IMR-90 (cell line): ENCODE measurements around the gene SLC6A13. TPM values are rescaled to one million over a fixed set of nuclear protein-coding genes. Genes with fewer than 3 reads are reported as not detected.
"Not testable (repeated sequence)": the region's sequence is repeated elsewhere in the genome, so short reads cannot be mapped to it uniquely, and the experiment has no call there.

Source experiments
- ATAC-seq: fragments of 200-7000 bp; cut with Tn5 transposase; 2 replicates; pipeline ENCODE4 v1.9.1; 2020; ENCODE audit warnings: low read depth, mild to moderate bottlenecking, moderate library complexity
- BruUV-seq: library from RNA; stranded (reverse); fragments of 400-500 nt; replicated peaks from 2 replicates; lab custom pipeline; 2021; lab: Mats Ljungman, UMichigan
- CTCF ChIA-PET: fragments of 300-600 bp; formaldehyde crosslinking; extraction: SDS; loops from one replicate; lab custom pipeline; 2021; ENCODE audit warnings: antibody characterized with exemption; lab: Yijun Ruan, JAX
- POLR2A ChIA-PET: fragments of 300-600 bp; sonication (Branson Sonifier 250); formaldehyde crosslinking; loops from one replicate; lab custom pipeline; 2022; ENCODE audit warnings: antibody characterized with exemption; ENCODE audit not compliant: unreplicated experiment; lab: Charles Lee
- DNase-seq: peaks from one replicate; pipeline ENCODE4 v3.0.0; 2013
- H2AFZ ChIP-seq: replicated peaks from 2 replicates; pipeline ENCODE3; 2013; ENCODE audit warnings: low read length, mild to moderate bottlenecking; ENCODE audit not compliant: poor library complexity
- H2AK5ac ChIP-seq: 2 replicates; pipeline ENCODE4 v1.6.1; 2013; ENCODE audit warnings: low read depth, low read length, inconsistent platforms
- H2AK9ac ChIP-seq: replicated peaks from 2 replicates; pipeline ENCODE3; 2013; ENCODE audit warnings: mild to moderate bottlenecking, low read depth, low read length, moderate library complexity; ENCODE audit not compliant: poor library complexity
- H2BK120ac ChIP-seq: 2 replicates; pipeline ENCODE4 v1.6.1; 2013; ENCODE audit warnings: low read depth, low read length, inconsistent platforms
- H2BK15ac ChIP-seq: 3 replicates; pipeline ENCODE4 v1.6.1; 2013; ENCODE audit warnings: low read depth, low read length, inconsistent platforms
- H2BK20ac ChIP-seq: 2 replicates; pipeline ENCODE4 v1.6.1; 2013; ENCODE audit warnings: low read depth, mild to moderate bottlenecking, inconsistent platforms, low read length, moderate library complexity
- H2BK5ac ChIP-seq: 2 replicates; pipeline ENCODE4 v1.6.1; 2013; ENCODE audit warnings: mild to moderate bottlenecking, low read depth, low read length, inconsistent platforms; ENCODE audit not compliant: poor library complexity, severe bottlenecking
- H3K14ac ChIP-seq: replicated peaks from 2 replicates; pipeline ENCODE4 v1.6.1; 2013; ENCODE audit warnings: low read depth, low read length, inconsistent platforms
- H3K18ac ChIP-seq: 2 replicates; pipeline ENCODE4 v1.6.1; 2013; ENCODE audit warnings: low read depth, low read length, control low read depth
- H3K23ac ChIP-seq: 2 replicates; pipeline ENCODE4 v1.6.1; 2013; ENCODE audit warnings: low read depth, low read length, inconsistent platforms
- H3K27ac ChIP-seq: 2 replicates; pipeline ENCODE4 v1.5.1; 2013; ENCODE audit warnings: mild to moderate bottlenecking, control low read depth, low read length; ENCODE audit not compliant: insufficient read depth
- H3K27me3 ChIP-seq: 2 replicates; pipeline ENCODE4 v1.6.1; 2013; ENCODE audit warnings: low read length; ENCODE audit not compliant: control insufficient read depth, insufficient read depth
- H3K36me3 ChIP-seq: 2 replicates; pipeline ENCODE4 v1.6.1; 2013; ENCODE audit warnings: low read length, mixed read lengths; ENCODE audit not compliant: control insufficient read depth, insufficient read depth
- H3K4ac ChIP-seq: 2 replicates; pipeline ENCODE4 v1.6.1; 2013; ENCODE audit warnings: low read depth, low read length, inconsistent platforms
- H3K4me1 ChIP-seq: 2 replicates; pipeline ENCODE4 v1.6.1; 2013; ENCODE audit warnings: low read length, mixed read lengths; ENCODE audit not compliant: control insufficient read depth, insufficient read depth
- H3K4me2 ChIP-seq: 2 replicates; pipeline ENCODE4 v1.6.1; 2013; ENCODE audit warnings: low read depth, mild to moderate bottlenecking, control low read depth, low read length, moderate library complexity
- H3K4me3 ChIP-seq: 2 replicates; pipeline ENCODE4 v1.5.1; 2013; ENCODE audit warnings: low read depth, mild to moderate bottlenecking, control low read depth, low read length, moderate library complexity; ENCODE audit not compliant: insufficient read depth
- H3K56ac ChIP-seq: 2 replicates; pipeline ENCODE4 v1.6.1; 2013; ENCODE audit warnings: low read length, inconsistent platforms; ENCODE audit not compliant: insufficient read depth; ENCODE audit errors: extremely low read depth
- H3K79me1 ChIP-seq, 2 experiments: 2 replicates each; pipeline ENCODE4 v1.6.1; 2013; ENCODE audit warnings: low read length in 2 of 2, inconsistent platforms in 1 of 2, low read depth in 1 of 2
- H3K9ac ChIP-seq: 2 replicates; pipeline ENCODE4 v1.6.1; 2013; ENCODE audit warnings: low read depth, low read length, control low read depth
- H3K9me1 ChIP-seq: 2 replicates; pipeline ENCODE4 v1.6.1; 2013; ENCODE audit warnings: low read length, inconsistent platforms; ENCODE audit not compliant: insufficient read depth
- H3K9me3 ChIP-seq: 2 replicates; pipeline ENCODE4 v1.6.1; 2013; ENCODE audit warnings: low read length; ENCODE audit not compliant: control insufficient read depth, insufficient read depth
- H4K20me1 ChIP-seq: 2 replicates; pipeline ENCODE4 v1.6.1; 2013; ENCODE audit warnings: low read length, inconsistent platforms; ENCODE audit not compliant: insufficient read depth
- H4K5ac ChIP-seq: 2 replicates; pipeline ENCODE4 v1.6.1; 2013; ENCODE audit warnings: mild to moderate bottlenecking, low read depth, low read length, control low read depth
- H4K8ac ChIP-seq, 2 experiments: 2 replicates each; pipeline ENCODE4 v1.6.1; 2013; ENCODE audit warnings: low read depth in 2 of 2, low read length in 2 of 2, control low read depth in 1 of 2, inconsistent platforms in 1 of 2
- H4K91ac ChIP-seq: 2 replicates; pipeline ENCODE4 v1.6.1; 2013; ENCODE audit warnings: low read depth, low read length, inconsistent platforms; ENCODE audit not compliant: insufficient read depth
- WGBS, 2 experiments: methylation state at CpG; one replicate each; pipeline versions ENCODE4 v1.1.5 to v1.1.7; 2013; ENCODE audit warnings: missing lambda C conversion rate in 2 of 2; ENCODE audit not compliant: insufficient read length in 1 of 2; ENCODE audit errors: extremely low coverage in 2 of 2; 5-methylcytosine and 5-hydroxymethylcytosine counted together
- dilution Hi-C: fragments of 300-500 bp; cut with HindIII; formaldehyde crosslinking; loops from one replicate; pipeline ENCODE4 v1.14.3; 2018; ENCODE audit warnings: low sequenced_read_pairs; ENCODE audit not compliant: unreplicated experiment
- in situ Hi-C: fragments of 300-500 bp; cut with MboI; formaldehyde crosslinking; loops from 3 replicates; pipeline ENCODE4 v1.14.3; 2019; ENCODE audit warnings: low sequenced_read_pairs, inconsistent platforms, mixed read lengths
- intact Hi-C: fragments of 100-400 bp; cut with micrococcal nuclease; formaldehyde crosslinking; loops from 2 replicates; pipeline ENCODE4 v1.10.0; 2022
- polyA plus RNA-seq, 3 experiments: library from polyadenylated mRNA; depleted of rRNA; stranded (reverse); fragments of >200 nt; gene quantifications; 2 replicates each; pipeline ENCODE4 v1.2.3, GENCODE V29; 2012; ENCODE audit warnings: low replicate concordance in 1 of 3
- total RNA-seq: library from RNA; depleted of rRNA; stranded (reverse); fragments of >200 nt; gene quantifications from 2 replicates; pipeline ENCODE4 v1.2.3, GENCODE V29; 2012

Gene SLC6A13
- total and polyA plus RNA-seq, 2 of the 4 experiments (the other 2 are of a cell fraction): under 0.01 to 0.10 TPM

- DNase-seq, in situ Hi-C loops, dilution Hi-C loops, H4K8ac ChIP-seq, H2BK15ac ChIP-seq, H3K56ac ChIP-seq, H4K20me1 ChIP-seq, H2BK120ac ChIP-seq, H3K4me2 ChIP-seq, H3K14ac ChIP-seq, H2BK20ac ChIP-seq, H2BK5ac ChIP-seq, H4K91ac ChIP-seq, H3K4ac ChIP-seq, H2AFZ ChIP-seq, H3K4me3 ChIP-seq, H3K9ac ChIP-seq, H4K5ac ChIP-seq, intact Hi-C loops, H3K9me3 ChIP-seq, ATAC-seq, H3K18ac ChIP-seq, CTCF ChIA-PET, H3K27ac ChIP-seq, H3K23ac ChIP-seq, H2AK9ac ChIP-seq, H2AK5ac ChIP-seq, H3K9me1 ChIP-seq, H3K27me3 ChIP-seq, H3K4me1 ChIP-seq, BruUV-seq: not testable (repeated sequence)
- Histone ChIP-seq H3K79me1 (peaks cover 4 to 12% of the 10 kb centered on the region in 2 experiments; a peak in 2 of 4 replicates), H3K36me3 (peaks cover 17% of the 10 kb centered on the region)
- POLR2A ChIA-PET: interaction anchor here (0.6 kb wide), 1 partner anchor 25 kb away, joined by 22 read pairs; no protein-coding TSS in a partner anchor
- no CpG with 5 or more reads among the region's 8 CpGs for WGBS, 2 experiments
Measured at GRCh38 chr12:298059-298458, 35.4 kb upstream of the SLC6A13 start.
